ENCODE measurements around the gene CEP85. TPM values are rescaled to one million over a fixed set of nuclear protein-coding genes. Genes with fewer than 3 reads are reported as not detected.
"Not testable (repeated sequence)": the region's sequence is repeated elsewhere in the genome, so short reads cannot be mapped to it uniquely, and the experiment has no call there.

The CEP85 gene
- total RNA-seq, 4 donors from 2014 or later, result 7.5 to 14.7 (median 12.5) TPM

DNA sequence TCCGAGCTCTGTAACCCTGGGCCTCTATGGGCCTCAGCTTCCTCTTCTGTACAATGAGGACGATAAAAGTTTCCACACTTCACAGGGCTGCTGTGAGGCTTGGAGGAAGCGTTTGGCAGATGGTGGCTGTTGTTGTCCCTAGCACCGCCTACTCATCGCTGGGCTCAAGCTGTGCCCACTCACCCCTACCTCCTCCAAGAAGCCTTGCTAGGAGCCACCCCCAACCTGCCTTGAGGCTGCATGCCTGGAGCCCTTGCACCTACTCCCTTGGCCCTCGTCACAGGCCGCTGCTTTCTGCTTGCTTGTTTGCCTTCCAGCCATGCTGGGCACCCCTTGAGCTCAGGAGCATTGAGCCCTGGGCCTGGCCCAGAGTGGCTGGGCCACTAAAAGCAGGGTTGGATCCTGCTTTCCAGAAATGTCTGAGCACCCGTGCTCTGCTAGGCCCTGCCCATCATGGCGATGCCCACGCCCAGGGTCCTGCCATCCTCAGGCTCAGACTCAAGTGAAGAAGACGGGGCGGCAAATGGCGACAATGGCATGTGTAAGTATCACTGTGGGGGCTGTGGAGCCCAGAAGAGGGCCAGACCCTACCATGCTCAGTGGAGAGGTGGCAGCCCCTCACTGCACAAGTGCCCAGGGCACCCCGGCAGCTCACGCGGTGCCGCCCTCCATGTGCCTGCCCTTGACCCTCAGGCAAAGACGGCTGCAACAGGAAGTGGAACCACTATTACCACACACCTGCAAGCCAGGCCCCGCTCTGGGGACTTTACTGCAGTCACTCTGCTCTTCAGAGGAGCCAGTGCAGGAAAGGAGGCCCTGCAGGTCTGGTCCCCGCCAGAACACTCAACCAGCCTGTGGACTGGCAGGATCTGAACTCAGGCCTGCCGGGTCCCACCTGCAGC lies 55.4 kb downstream of the CEP85 start:
- DNase-seq, result peak; percentile 59
- Histone ChIP-seq H3K27me3 (no peaks in the 10 kb centered on the region), H3K4me3 (no peak overlapping the region), H3K27ac (peak overlapping the region; percentile 41 to 100 (median 72)), H3K4me1 (peaks cover 27 to 76% (median 30%) of the 10 kb centered on the region in 3 donors), H3K36me3 (no peaks in the 10 kb centered on the region), H3K9me3 (no peaks in the 10 kb centered on the region)
- intact Hi-C loops (cut with DNase I), result no loop called here
- TF ChIP-seq, protein P1, sequence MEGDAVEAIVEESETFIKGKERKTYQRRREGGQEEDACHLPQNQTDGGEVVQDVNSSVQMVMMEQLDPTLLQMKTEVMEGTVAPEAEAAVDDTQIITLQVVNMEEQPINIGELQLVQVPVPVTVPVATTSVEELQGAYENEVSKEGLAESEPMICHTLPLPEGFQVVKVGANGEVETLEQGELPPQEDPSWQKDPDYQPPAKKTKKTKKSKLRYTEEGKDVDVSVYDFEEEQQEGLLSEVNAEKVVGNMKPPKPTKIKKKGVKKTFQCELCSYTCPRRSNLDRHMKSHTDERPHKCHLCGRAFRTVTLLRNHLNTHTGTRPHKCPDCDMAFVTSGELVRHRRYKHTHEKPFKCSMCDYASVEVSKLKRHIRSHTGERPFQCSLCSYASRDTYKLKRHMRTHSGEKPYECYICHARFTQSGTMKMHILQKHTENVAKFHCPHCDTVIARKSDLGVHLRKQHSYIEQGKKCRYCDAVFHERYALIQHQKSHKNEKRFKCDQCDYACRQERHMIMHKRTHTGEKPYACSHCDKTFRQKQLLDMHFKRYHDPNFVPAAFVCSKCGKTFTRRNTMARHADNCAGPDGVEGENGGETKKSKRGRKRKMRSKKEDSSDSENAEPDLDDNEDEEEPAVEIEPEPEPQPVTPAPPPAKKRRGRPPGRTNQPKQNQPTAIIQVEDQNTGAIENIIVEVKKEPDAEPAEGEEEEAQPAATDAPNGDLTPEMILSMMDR (IDR thresholded peaks at IDR 0.05), result no peak
- no peak for TF ChIP-seq POLR2A (IDR thresholded peaks at IDR 0.05)
- WGBS, 2 donors, result 68 to 69% methylated on average over 9 to 12 of the region's 21 CpGs

DNA sequence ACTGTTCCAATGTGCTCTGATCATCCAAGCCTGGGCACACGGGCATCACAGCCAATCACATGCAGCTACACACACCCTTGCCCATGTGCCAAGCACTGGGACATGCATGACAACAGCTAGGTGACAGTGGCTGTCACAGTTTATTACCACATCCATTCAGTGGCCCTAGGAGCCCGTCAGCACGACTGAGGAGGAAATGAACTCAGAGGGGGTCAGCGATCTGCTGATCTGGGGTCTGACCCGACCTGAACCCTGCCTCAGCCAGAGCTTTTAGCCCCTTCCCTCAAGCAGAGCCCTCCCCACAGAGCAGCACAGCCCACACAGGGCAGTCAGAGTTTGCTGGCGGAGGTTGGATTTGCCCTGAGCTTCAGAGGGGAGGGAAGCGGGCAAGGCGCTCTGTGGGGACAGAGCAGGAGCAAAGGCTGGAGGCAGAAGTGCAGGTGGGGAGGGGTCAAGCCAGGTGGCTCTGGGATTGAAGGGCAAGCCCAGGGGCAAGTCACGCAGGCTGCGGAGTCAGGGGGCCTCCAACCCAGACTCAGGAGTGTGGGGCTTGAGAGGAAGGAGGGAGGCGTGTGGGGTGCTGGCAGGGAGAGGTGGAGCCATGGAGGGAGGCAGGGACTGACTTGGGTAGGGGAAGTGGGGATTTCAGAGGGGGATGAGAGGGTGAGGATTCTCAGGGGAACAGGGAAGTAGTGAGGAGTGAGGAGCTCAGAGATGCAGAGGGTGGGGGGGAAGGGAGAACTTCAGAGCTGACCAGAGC lies 56.3 kb downstream of the CEP85 start:
- Histone ChIP-seq H3K4me3 (no peak overlapping the region), H3K27me3 (no peaks in the 10 kb centered on the region), H3K9me3 (no peaks in the 10 kb centered on the region), H3K27ac (peak overlapping the region; percentile 41 to 100 (median 67)), H3K36me3 (no peaks in the 10 kb centered on the region), H3K4me1 (peaks cover 18 to 68% (median 21%) of the 10 kb centered on the region in 3 donors)
- no peak for DNase-seq
- intact Hi-C loops (cut with DNase I), result no loop called here
- no peak for TF ChIP-seq POLR2A (IDR thresholded peaks at IDR 0.05)
- TF ChIP-seq, protein P1 (IDR thresholded peaks at IDR 0.05), result no peak
- WGBS, 2 donors, result 63 to 89% methylated on average over 9 of the region's 11 CpGs

DNA sequence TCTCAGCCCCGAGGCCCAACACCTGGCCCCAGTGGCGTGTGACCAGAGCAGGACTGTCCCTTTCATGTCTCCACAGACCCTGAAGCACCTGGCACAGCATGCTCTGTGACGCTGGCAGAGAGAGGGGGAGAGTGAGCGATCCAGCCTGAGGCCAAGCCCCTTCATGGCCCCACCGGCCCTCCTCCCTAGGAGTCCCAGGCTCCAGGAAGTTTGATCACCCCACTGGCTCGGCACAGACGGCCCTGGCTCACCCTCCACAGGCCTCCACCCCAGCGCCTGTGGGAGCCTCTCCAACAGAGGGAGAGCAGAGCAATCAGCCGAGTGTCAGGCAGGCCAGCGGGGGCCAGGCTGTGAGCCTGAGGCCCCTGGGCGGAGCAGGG lies 56.9 kb downstream of the CEP85 start:
- Histone ChIP-seq H3K9me3 (no peaks in the 10 kb centered on the region), H3K4me1 (peaks cover 15 to 62% (median 18%) of the 10 kb centered on the region in 3 donors), H3K36me3 (peaks cover 0 to 2% (median 0%) of the 10 kb centered on the region in 3 donors), H3K4me3 (no peak overlapping the region), H3K27me3 (no peaks in the 10 kb centered on the region), H3K27ac (peak overlapping the region; percentile 41 to 100 (median 67))
- WGBS, 2 donors, result 72 to 89% methylated on average over 5 to 9 of the region's 11 CpGs
- no peak for TF ChIP-seq POLR2A (IDR thresholded peaks at IDR 0.05)
- intact Hi-C loops (cut with DNase I), result no loop called here
- DNase-seq, result no peak

DNA sequence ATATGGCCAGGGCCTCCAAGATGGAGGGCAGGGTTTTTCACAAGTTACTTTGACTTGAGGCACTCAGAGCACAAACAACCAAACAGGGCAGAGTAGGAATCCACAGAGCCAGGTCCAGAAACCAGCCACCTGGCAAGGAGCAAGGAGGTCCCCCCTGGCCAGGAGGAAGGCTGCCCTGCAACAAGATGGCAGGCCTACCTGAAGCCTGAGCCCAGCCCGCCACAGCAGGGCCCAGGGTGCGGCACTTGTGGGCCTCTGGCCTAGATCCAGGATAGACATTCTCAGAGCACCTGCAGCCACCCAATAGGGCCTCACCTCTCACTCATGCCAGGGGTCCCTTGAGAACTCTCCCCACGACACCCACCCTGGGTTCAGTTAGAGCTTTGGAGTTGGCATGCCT lies 57.4 kb downstream of the CEP85 start:
- 78 to 91% methylated on average over 1 of the region's 3 CpGs for WGBS, 2 donors
- no peak for TF ChIP-seq POLR2A (IDR thresholded peaks at IDR 0.05)
- TF ChIP-seq, protein P1 (IDR thresholded peaks at IDR 0.05), result no peak
- peak overlapping the region in 3 of 4 donors; percentile 27 to 50 (median 37) for H3K27ac ChIP-seq
- H3K4me3 ChIP-seq, result no peak overlapping the region
- peaks cover 15 to 56% (median 18%) of the 10 kb centered on the region in 3 donors for H3K4me1 ChIP-seq
- no peaks in the 10 kb centered on the region for H3K27me3 ChIP-seq
- no peaks in the 10 kb centered on the region for H3K9me3 ChIP-seq
- intact Hi-C loops (cut with DNase I), result no loop called here
- no peak for DNase-seq
- peaks cover 0 to 8% (median 0%) of the 10 kb centered on the region in 3 donors for H3K36me3 ChIP-seq

DNA sequence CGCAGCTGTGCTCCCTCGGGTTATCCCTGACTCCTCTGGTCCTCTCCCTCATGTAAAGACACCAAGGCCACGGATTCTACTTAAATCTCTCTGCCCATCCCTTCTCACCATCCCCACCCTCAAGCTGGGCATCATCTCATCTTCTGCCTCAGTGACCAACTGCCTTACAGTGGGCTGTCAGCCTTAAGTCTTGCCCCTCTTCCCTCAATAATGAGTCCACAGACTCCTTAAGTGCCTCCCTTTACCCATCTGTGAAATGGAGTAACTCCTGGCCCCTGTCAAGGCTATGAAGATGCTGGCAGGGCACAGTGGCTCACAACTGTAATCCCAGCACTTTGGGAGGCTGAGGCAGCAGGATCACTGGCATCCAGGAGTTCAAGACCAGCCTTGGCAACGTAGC lies 57.9 kb downstream of the CEP85 start:
- no peak for DNase-seq
- no peak for TF ChIP-seq POLR2A (IDR thresholded peaks at IDR 0.05)
- TF ChIP-seq, protein P1 (IDR thresholded peaks at IDR 0.05), result no peak
- no peaks in the 10 kb centered on the region for H3K9me3 ChIP-seq
- intact Hi-C loops (cut with DNase I), result no loop called here
- WGBS, 2 donors, result 87 to 91% methylated on average over 3 to 4 of the region's 4 CpGs
- H3K27ac ChIP-seq, result peak overlapping the region in 2 of 4 donors; percentile 27 to 37
- H3K4me3 ChIP-seq, result no peak overlapping the region
- H3K4me1 ChIP-seq, result peaks cover 15 to 51% (median 18%) of the 10 kb centered on the region in 3 donors
- H3K27me3 ChIP-seq, result no peaks in the 10 kb centered on the region
- H3K36me3 ChIP-seq, result peaks cover 0 to 13% (median 0%) of the 10 kb centered on the region in 3 donors

DNA sequence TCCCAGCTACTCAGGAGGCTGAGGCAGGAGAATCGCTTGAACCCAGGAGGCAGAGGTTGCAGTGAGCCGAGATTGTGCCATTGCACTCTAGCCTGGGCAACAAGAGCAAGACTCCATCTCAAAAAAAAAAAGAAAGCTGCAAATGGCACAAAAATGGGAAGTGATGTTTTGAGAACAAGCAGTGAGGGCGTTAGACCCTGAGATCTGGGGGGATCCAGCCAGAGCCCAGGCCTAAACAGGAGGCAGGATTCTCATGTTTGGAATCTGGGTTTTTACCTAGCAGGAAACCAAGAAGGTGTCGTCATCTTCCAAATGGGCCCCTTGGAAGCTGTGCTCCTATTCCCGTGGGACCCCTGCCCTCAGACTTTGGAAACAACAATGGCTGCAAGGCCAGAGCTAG lies 58.7 kb downstream of the CEP85 start:
- H3K27me3 ChIP-seq; intact Hi-C loops (cut with DNase I); H3K4me3 ChIP-seq; H3K9me3 ChIP-seq; DNase-seq; H3K27ac ChIP-seq: not testable (repeated sequence)
- H3K4me1 ChIP-seq, result peaks cover 15 to 43% (median 18%) of the 10 kb centered on the region in 3 donors
- peaks cover 0 to 17% (median 0%) of the 10 kb centered on the region in 3 donors for H3K36me3 ChIP-seq
- 77 to 92% methylated on average over 4 of the region's 5 CpGs for WGBS, 2 donors

Measured in esophagus squamous epithelium (tissue), 5 donors.